HepG2 (cell line): ENCODE results near the gene ANAPC16. TPM values are rescaled to one million over a fixed set of nuclear protein-coding genes. Genes with fewer than 3 reads are reported as not detected.
A peak's percentile ranks its signal among the peaks of the same experiment; 100 is the strongest.

Experiments used
- ETV5 ChIP-seq: IDR thresholded peaks from 2 replicates; pipeline ENCODE4 v1.6.1; 2018; ENCODE audit warnings: missing biosample characterization, missing genetic modification reagents, inconsistent platforms, borderline replicate concordance
- HNF4G ChIP-seq, 2 experiments: sonication (generic) in 1 of 2; formaldehyde crosslinking in 1 of 2; IDR thresholded peaks; 2 replicates each; pipeline versions ENCODE4 v1.4.0 to v1.6.1; 2011 to 2020; ENCODE audit warnings: borderline replicate concordance in 2 of 2, low read depth in 2 of 2, mild to moderate bottlenecking in 2 of 2, low read length in 1 of 2, missing genetic modification reagents in 1 of 2, moderate library complexity in 1 of 2
- MAZ ChIP-seq, 2 experiments: sonication (generic) in 1 of 2; formaldehyde crosslinking in 1 of 2; IDR thresholded peaks; 2 replicates each; pipeline versions ENCODE4 v1.5.0 to v1.6.1; 2012 to 2020; ENCODE audit warnings: low read depth in 2 of 2, mild to moderate bottlenecking in 2 of 2, borderline replicate concordance in 1 of 2, improper control_type of control experiment in 1 of 2, low read length in 1 of 2, missing genetic modification reagents in 1 of 2, moderate library complexity in 1 of 2
- MBD4 ChIP-seq: IDR thresholded peaks from 2 replicates; pipeline ENCODE4 v1.6.1; 2012; ENCODE audit warnings: low read length, inconsistent platforms, borderline replicate concordance
- MED13 ChIP-seq: sonication (generic); formaldehyde crosslinking; IDR thresholded peaks from 2 replicates; pipeline ENCODE4 v1.5.0; 2020; ENCODE audit warnings: missing genetic modification reagents
- POLR2AphosphoS5 ChIP-seq: IDR thresholded peaks from 2 replicates; pipeline ENCODE4 v1.6.1; 2012; ENCODE audit warnings: low read depth, low read length
- PRMT3 ChIP-seq: sonication (generic); formaldehyde crosslinking; IDR thresholded peaks from 2 replicates; pipeline ENCODE4 v1.8.1; 2022; ENCODE audit warnings: low read depth, mild to moderate bottlenecking, moderate library complexity, missing genetic modification reagents, borderline replicate concordance
- THAP11 ChIP-seq: IDR thresholded peaks from 2 replicates; pipeline ENCODE4 v1.6.1; 2016; ENCODE audit warnings: missing biosample characterization, missing genetic modification reagents
- YY1 ChIP-seq: IDR thresholded peaks from 2 replicates; pipeline ENCODE4 v1.6.1; 2011; ENCODE audit warnings: low read length, low read depth, moderate library complexity, mild to moderate bottlenecking; ENCODE audit not compliant: insufficient read depth, insufficient replicate concordance
- ZFAT ChIP-seq: sonication (generic); formaldehyde crosslinking; conservative IDR thresholded peaks from 2 replicates; pipeline ENCODE4 v1.8.1; 2023; ENCODE audit warnings: missing genetic modification reagents, inconsistent platforms
- ZNF180 ChIP-seq: sonication (generic); formaldehyde crosslinking; IDR thresholded peaks from 2 replicates; pipeline ENCODE4 v1.4.0; 2020; ENCODE audit warnings: low read depth, missing genetic modification reagents, borderline replicate concordance
- ZNF225 ChIP-seq: sonication (generic); formaldehyde crosslinking; IDR thresholded peaks from 2 replicates; pipeline ENCODE4 v1.4.0; 2020; ENCODE audit warnings: mild to moderate bottlenecking, missing genetic modification reagents
- ZNF317 ChIP-seq: sonication (generic); formaldehyde crosslinking; IDR thresholded peaks from 2 replicates; pipeline ENCODE4 v1.5.0; 2020; ENCODE audit warnings: mild to moderate bottlenecking, missing genetic modification reagents
- ZNF350 ChIP-seq: sonication (generic); formaldehyde crosslinking; IDR thresholded peaks from 2 replicates; pipeline ENCODE4 v1.4.0; 2020; ENCODE audit warnings: mild to moderate bottlenecking, low read depth, missing genetic modification reagents, borderline replicate concordance
- ZNF550 ChIP-seq: sonication (generic); formaldehyde crosslinking; IDR thresholded peaks from 2 replicates; pipeline ENCODE4 v1.4.0; 2020; ENCODE audit warnings: mild to moderate bottlenecking, missing genetic modification reagents, borderline replicate concordance
- polyA plus RNA-seq, 8 experiments: library from polyadenylated mRNA; depleted of rRNA in 3 of 8; stranded (reverse) in 7 of 8; unstranded in 1 of 8; fragments of >200 nt; fragmentation: Illumina TruSeq in 4 of 8; extraction: Trizol in 4 of 8; gene quantifications; 2 replicates each; pipeline versions ENCODE4 v1.2.1 to v1.2.3, GENCODE V29; 2011 to 2016; ENCODE audit warnings: low read depth in 4 of 8, missing spikeins in 1 of 8, mixed read lengths in 1 of 8; ENCODE audit not compliant: insufficient read depth in 1 of 8
- total RNA-seq, 5 experiments: library from RNA; depleted of rRNA; stranded (reverse); fragments of >200 nt; fragmentation: Illumina TruSeq; extraction: Trizol; gene quantifications; 2 replicates each; pipeline ENCODE4 v1.2.3, GENCODE V29; 2016; ENCODE audit warnings: low read depth in 1 of 5
- TF ChIP-seq, protein P1 (sequence below): sonication (generic); formaldehyde crosslinking; conservative IDR thresholded peaks from 2 replicates; pipeline ENCODE4 v1.8.0; 2022; ENCODE audit warnings: low read depth, missing genetic modification reagents
- TF ChIP-seq, protein P2 (sequence below): sonication (generic); formaldehyde crosslinking; IDR thresholded peaks from 2 replicates; pipeline ENCODE4 v1.4.0; 2020; ENCODE audit warnings: missing genetic modification reagents
- TF ChIP-seq, protein P3 (sequence below): IDR thresholded peaks from 2 replicates; pipeline ENCODE4 v1.6.1; 2016; ENCODE audit warnings: missing genetic modification reagents, missing compliant biosample characterization
- TF ChIP-seq, protein P4 (sequence below): sonication (generic); formaldehyde crosslinking; IDR thresholded peaks from 2 replicates; pipeline ENCODE4 v1.4.0; 2020; ENCODE audit warnings: missing genetic modification reagents, borderline replicate concordance
- TF ChIP-seq, protein P5 (sequence below): sonication (generic); formaldehyde crosslinking; IDR thresholded peaks from 2 replicates; pipeline ENCODE4 v1.9.0; 2021; ENCODE audit warnings: missing genetic modification reagents, mild to moderate bottlenecking, borderline replicate concordance

The ANAPC16 gene
- total and polyA plus RNA-seq, 2 of the 13 experiments (the other 11 are each of a cell fraction or from before 2014, with no cell fraction given): 74.8 to 89.4 TPM

DNA sequence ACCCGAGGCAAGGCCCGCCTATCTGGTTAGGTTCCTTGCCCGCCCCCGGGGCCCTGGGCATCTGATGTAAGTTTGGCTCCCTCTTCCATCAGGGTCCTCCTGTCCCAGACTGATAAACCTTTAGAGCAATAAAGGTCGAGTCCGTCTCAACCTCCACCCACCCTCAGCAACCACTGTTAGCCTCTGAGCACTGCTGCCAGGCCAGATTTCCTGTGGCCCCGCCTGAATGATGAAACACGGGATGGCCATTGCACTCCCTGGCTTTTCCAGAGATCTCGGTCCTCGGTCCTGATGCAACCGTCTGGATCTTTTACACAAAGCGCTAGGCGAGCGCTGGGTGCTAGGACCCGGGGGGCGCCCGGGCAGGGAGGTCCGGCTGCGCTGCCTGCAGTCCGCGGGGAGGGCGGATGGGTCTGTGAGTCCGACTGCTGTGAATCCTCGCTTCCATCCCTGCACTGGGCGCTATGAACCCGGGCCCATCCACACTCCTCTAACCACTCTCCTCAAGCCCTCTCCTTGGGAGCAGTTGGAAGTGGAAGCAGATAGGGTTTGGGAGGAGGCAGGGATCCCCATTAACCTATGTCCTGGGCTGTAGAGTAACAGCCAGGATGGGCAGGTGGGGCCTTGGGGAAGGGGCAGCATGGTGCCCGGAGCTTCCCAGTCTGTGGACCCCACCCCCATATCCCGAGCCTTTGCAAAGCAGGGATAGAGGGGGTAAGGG, 57.0 kb downstream of the ANAPC16 start (continued):
- peak; percentile 32 for TF ChIP-seq YY1
- peak; percentile 91 for TF ChIP-seq THAP11 (CRISPR knock-in tag)
- TF ChIP-seq, protein P1, sequence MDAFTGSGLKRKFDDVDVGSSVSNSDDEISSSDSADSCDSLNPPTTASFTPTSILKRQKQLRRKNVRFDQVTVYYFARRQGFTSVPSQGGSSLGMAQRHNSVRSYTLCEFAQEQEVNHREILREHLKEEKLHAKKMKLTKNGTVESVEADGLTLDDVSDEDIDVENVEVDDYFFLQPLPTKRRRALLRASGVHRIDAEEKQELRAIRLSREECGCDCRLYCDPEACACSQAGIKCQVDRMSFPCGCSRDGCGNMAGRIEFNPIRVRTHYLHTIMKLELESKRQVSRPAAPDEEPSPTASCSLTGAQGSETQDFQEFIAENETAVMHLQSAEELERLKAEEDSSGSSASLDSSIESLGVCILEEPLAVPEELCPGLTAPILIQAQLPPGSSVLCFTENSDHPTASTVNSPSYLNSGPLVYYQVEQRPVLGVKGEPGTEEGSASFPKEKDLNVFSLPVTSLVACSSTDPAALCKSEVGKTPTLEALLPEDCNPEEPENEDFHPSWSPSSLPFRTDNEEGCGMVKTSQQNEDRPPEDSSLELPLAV: no peak
- TF ChIP-seq PRMT3 (CRISPR knock-in tag): no peak
- peak; percentile 97 for TF ChIP-seq ZNF350 (CRISPR knock-in tag)
- TF ChIP-seq ZNF180: no peak
- TF ChIP-seq POLR2AphosphoS5: peak; percentile 69
- peak; percentile 67 for TF ChIP-seq ETV5 (CRISPR knock-in tag)
- no peak for TF ChIP-seq MBD4
- TF ChIP-seq HNF4G (IDR thresholded peaks at IDR 0.05; ENCODE audit: borderline replicate concordance, low read depth, low read length): peak; percentile 65
- no peak for TF ChIP-seq HNF4G (CRISPR knock-in tag; IDR thresholded peaks at IDR 0.05; ENCODE audit: borderline replicate concordance, low read depth)
- no peak for TF ChIP-seq MAZ (IDR thresholded peaks at IDR 0.05; ENCODE audit: borderline replicate concordance, low read depth, low read length)
- TF ChIP-seq MAZ (CRISPR knock-in tag; IDR thresholded peaks at IDR 0.05; ENCODE audit: low read depth): peak; percentile 91
- peak; percentile 49; the same call in 1 of the 2 replicates for TF ChIP-seq ZNF225 (CRISPR knock-in tag)
- TF ChIP-seq, protein P2, sequence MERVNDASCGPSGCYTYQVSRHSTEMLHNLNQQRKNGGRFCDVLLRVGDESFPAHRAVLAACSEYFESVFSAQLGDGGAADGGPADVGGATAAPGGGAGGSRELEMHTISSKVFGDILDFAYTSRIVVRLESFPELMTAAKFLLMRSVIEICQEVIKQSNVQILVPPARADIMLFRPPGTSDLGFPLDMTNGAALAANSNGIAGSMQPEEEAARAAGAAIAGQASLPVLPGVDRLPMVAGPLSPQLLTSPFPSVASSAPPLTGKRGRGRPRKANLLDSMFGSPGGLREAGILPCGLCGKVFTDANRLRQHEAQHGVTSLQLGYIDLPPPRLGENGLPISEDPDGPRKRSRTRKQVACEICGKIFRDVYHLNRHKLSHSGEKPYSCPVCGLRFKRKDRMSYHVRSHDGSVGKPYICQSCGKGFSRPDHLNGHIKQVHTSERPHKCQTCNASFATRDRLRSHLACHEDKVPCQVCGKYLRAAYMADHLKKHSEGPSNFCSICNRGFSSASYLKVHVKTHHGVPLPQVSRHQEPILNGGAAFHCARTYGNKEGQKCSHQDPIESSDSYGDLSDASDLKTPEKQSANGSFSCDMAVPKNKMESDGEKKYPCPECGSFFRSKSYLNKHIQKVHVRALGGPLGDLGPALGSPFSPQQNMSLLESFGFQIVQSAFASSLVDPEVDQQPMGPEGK (CRISPR knock-in tag): peak; percentile 75
- TF ChIP-seq, protein P3, sequence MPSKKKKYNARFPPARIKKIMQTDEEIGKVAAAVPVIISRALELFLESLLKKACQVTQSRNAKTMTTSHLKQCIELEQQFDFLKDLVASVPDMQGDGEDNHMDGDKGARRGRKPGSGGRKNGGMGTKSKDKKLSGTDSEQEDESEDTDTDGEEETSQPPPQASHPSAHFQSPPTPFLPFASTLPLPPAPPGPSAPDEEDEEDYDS: peak; percentile 49; the same call in 1 of the 2 replicates
- peak; percentile 53 for TF ChIP-seq ZNF317 (CRISPR knock-in tag)
- TF ChIP-seq, protein P4, sequence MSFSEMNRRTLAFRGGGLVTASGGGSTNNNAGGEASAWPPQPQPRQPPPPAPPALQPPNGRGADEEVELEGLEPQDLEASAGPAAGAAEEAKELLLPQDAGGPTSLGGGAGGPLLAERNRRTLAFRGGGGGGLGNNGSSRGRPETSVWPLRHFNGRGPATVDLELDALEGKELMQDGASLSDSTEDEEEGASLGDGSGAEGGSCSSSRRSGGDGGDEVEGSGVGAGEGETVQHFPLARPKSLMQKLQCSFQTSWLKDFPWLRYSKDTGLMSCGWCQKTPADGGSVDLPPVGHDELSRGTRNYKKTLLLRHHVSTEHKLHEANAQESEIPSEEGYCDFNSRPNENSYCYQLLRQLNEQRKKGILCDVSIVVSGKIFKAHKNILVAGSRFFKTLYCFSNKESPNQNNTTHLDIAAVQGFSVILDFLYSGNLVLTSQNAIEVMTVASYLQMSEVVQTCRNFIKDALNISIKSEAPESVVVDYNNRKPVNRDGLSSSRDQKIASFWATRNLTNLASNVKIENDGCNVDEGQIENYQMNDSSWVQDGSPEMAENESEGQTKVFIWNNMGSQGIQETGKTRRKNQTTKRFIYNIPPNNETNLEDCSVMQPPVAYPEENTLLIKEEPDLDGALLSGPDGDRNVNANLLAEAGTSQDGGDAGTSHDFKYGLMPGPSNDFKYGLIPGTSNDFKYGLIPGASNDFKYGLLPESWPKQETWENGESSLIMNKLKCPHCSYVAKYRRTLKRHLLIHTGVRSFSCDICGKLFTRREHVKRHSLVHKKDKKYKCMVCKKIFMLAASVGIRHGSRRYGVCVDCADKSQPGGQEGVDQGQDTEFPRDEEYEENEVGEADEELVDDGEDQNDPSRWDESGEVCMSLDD (CRISPR knock-in tag): no peak
- TF ChIP-seq, protein P5, sequence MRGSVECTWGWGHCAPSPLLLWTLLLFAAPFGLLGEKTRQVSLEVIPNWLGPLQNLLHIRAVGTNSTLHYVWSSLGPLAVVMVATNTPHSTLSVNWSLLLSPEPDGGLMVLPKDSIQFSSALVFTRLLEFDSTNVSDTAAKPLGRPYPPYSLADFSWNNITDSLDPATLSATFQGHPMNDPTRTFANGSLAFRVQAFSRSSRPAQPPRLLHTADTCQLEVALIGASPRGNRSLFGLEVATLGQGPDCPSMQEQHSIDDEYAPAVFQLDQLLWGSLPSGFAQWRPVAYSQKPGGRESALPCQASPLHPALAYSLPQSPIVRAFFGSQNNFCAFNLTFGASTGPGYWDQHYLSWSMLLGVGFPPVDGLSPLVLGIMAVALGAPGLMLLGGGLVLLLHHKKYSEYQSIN: no peak
- TF ChIP-seq ZFAT (CRISPR knock-in tag): no peak
- TF ChIP-seq ZNF550 (CRISPR knock-in tag): no peak
- TF ChIP-seq MED13 (CRISPR knock-in tag): peak; percentile 44; the same call in 1 of the 2 replicates
